ENCODE results near the gene ZNF521.

- TF ChIP-seq TAF1 (IDR thresholded peaks at IDR 0.05; ENCODE audit: low read depth, low read length): no peak
- no peak for TF ChIP-seq POLR2A (IDR thresholded peaks at IDR 0.05; ENCODE audit: low read depth, low read length)
- TF ChIP-seq POLR2AphosphoS5 (IDR thresholded peaks at IDR 0.05; ENCODE audit: low read depth, low read length): no peak
- TF ChIP-seq SPI1 (IDR thresholded peaks at IDR 0.05; ENCODE audit: low read depth, low read length): no peak
- TF ChIP-seq PAX5 (IDR thresholded peaks at IDR 0.05; ENCODE audit: insufficient read depth, low read length, severe bottlenecking): no peak
- TF ChIP-seq POU2F2 (IDR thresholded peaks at IDR 0.05; ENCODE audit: low read depth, low read length): no peak
Measured at GRCh38 chr18:25086876-25087275, 265.1 kb downstream of the ZNF521 start.

All from GM12891 (cell line).